ENCODE measurements around the gene PPP1R15A.
"Not testable (repeated sequence)": the region's sequence is repeated elsewhere in the genome, so short reads cannot be mapped to it uniquely, and the experiment has no call there.

The PPP1R15A gene

GRCh38 chr19:48871471-48872181 lies 595 bp upstream of the PPP1R15A start:
- WGBS (ENCODE audit: insufficient coverage, insufficient read length): no CpG with 5 or more reads among the region's 31 CpGs
- H3K9me3 ChIP-seq (ENCODE audit: control insufficient read depth, insufficient read depth, low read length); H3K27ac ChIP-seq (ENCODE audit: low read length): not testable (repeated sequence)

GRCh38 chr19:48872884-48873475 lies 759 bp downstream of the PPP1R15A start:
- Histone ChIP-seq H3K4me1 (ENCODE audit: control insufficient read depth, insufficient read depth, low read length) (peaks cover 2% of the 10 kb centered on the region; the same call in 1 of the 2 replicates), H3K4me3 (ENCODE audit: low read length) (peak overlapping the region; percentile 82; the same call in 1 of the 2 replicates), H3K27me3 (ENCODE audit: control insufficient read depth, insufficient read depth, low read length) (no peaks in the 10 kb centered on the region), H3K9me3 (ENCODE audit: control insufficient read depth, insufficient read depth, low read length) (no peaks in the 10 kb centered on the region), H3K36me3 (ENCODE audit: control insufficient read depth, insufficient read depth, low read length) (peaks cover 17% of the 10 kb centered on the region), H3K27ac (ENCODE audit: low read length) (no peak overlapping the region)
- no peak for DNase-seq (ENCODE audit: low read depth, low spot score)
- WGBS (ENCODE audit: insufficient coverage, insufficient read length): no CpG with 5 or more reads among the region's 14 CpGs

More at GRCh38 chr19:48871471-48872181, 595 bp upstream of the PPP1R15A start:
- H3K4me3 ChIP-seq (ENCODE audit: low read length); H3K27me3 ChIP-seq (ENCODE audit: control insufficient read depth, insufficient read depth, low read length); H3K4me1 ChIP-seq (ENCODE audit: control insufficient read depth, insufficient read depth, low read length); DNase-seq (ENCODE audit: low read depth, low spot score): not testable (repeated sequence)
- H3K36me3 ChIP-seq (ENCODE audit: control insufficient read depth, insufficient read depth, low read length): peaks cover 17% of the 10 kb centered on the region

DNA sequence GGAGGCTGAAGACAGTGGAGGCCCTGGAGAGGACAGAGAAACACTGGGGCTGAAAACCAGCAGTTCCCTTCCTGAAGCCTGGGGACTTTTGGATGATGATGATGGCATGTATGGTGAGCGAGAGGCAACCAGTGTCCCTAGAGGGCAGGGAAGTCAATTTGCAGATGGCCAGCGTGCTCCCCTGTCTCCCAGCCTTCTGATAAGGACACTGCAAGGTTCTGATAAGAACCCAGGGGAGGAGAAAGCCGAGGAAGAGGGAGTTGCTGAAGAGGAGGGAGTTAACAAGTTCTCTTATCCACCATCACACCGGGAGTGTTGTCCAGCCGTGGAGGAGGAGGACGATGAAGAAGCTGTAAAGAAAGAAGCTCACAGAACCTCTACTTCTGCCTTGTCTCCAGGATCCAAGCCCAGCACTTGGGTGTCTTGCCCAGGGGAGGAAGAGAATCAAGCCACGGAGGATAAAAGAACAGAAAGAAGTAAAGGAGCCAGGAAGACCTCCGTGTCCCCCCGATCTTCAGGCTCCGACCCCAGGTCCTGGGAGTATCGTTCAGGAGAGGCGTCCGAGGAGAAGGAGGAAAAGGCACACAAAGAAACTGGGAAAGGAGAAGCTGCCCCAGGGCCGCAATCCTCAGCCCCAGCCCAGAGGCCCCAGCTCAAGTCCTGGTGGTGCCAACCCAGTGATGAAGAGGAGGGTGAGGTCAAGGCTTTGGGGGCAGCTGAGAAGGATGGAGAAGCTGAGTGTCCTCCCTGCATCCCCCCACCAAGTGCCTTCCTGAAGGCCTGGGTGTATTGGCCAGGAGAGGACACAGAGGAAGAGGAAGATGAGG lies 1.5 kb downstream of the PPP1R15A start:
- Histone ChIP-seq H3K27me3 (ENCODE audit: control insufficient read depth, insufficient read depth, low read length) (no peaks in the 10 kb centered on the region), H3K9me3 (ENCODE audit: control insufficient read depth, insufficient read depth, low read length) (no peaks in the 10 kb centered on the region), H3K36me3 (ENCODE audit: control insufficient read depth, insufficient read depth, low read length) (peaks cover 17% of the 10 kb centered on the region), H3K4me3 (ENCODE audit: low read length) (no peak overlapping the region; the same call in 1 of the 2 replicates), H3K4me1 (ENCODE audit: control insufficient read depth, insufficient read depth, low read length) (peaks cover 2% of the 10 kb centered on the region; the same call in 1 of the 2 replicates), H3K27ac (ENCODE audit: low read length) (no peak overlapping the region)
- no CpG with 5 or more reads among the region's 14 CpGs for WGBS (ENCODE audit: insufficient coverage, insufficient read length)
- DNase-seq (ENCODE audit: low read depth, low spot score): no peak

DNA sequence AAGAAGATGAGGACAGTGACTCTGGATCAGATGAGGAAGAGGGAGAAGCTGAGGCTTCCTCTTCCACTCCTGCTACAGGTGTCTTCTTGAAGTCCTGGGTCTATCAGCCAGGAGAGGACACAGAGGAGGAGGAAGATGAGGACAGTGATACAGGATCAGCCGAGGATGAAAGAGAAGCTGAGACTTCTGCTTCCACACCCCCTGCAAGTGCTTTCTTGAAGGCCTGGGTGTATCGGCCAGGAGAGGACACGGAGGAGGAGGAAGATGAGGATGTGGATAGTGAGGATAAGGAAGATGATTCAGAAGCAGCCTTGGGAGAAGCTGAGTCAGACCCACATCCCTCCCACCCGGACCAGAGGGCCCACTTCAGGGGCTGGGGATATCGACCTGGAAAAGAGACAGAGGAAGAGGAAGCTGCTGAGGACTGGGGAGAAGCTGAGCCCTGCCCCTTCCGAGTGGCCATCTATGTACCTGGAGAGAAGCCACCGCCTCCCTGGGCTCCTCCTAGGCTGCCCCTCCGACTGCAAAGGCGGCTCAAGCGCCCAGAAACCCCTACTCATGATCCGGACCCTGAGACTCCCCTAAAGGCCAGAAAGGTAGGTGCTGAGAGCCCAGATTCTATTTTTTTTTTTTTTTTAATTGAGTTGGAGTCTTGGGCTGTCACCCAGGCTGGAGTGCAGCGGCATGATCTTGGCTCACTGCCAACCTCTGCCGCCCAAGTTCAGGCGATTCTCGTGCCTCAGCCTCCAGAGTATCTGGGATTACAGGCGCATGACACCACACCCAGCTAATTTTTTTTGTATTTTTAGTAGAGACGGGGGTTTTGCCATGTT lies 2.3 kb downstream of the PPP1R15A start:
- Histone ChIP-seq H3K27me3 (ENCODE audit: control insufficient read depth, insufficient read depth, low read length) (no peaks in the 10 kb centered on the region), H3K27ac (ENCODE audit: low read length) (no peak overlapping the region), H3K4me3 (ENCODE audit: low read length) (no peak overlapping the region), H3K36me3 (ENCODE audit: control insufficient read depth, insufficient read depth, low read length) (peaks cover 17% of the 10 kb centered on the region), H3K9me3 (ENCODE audit: control insufficient read depth, insufficient read depth, low read length) (no peaks in the 10 kb centered on the region), H3K4me1 (ENCODE audit: control insufficient read depth, insufficient read depth, low read length) (peaks cover 2% of the 10 kb centered on the region; the same call in 1 of the 2 replicates)
- DNase-seq (ENCODE audit: low read depth, low spot score): no peak
- no CpG with 5 or more reads among the region's 17 CpGs for WGBS (ENCODE audit: insufficient coverage, insufficient read length)

- H3K27ac ChIP-seq (ENCODE audit: low read length); H3K4me1 ChIP-seq (ENCODE audit: control insufficient read depth, insufficient read depth, low read length); H3K9me3 ChIP-seq (ENCODE audit: control insufficient read depth, insufficient read depth, low read length); DNase-seq (ENCODE audit: low read depth, low spot score); H3K27me3 ChIP-seq (ENCODE audit: control insufficient read depth, insufficient read depth, low read length); H3K4me3 ChIP-seq (ENCODE audit: low read length): not testable (repeated sequence)
- peaks cover 17% of the 10 kb centered on the region for H3K36me3 ChIP-seq (ENCODE audit: control insufficient read depth, insufficient read depth, low read length)
- no CpG with 5 or more reads among the region's 30 CpGs for WGBS (ENCODE audit: insufficient coverage, insufficient read length)
These were observed 4.1 kb downstream of the PPP1R15A start for GRCh38 chr19:48876043-48876981.

DNA sequence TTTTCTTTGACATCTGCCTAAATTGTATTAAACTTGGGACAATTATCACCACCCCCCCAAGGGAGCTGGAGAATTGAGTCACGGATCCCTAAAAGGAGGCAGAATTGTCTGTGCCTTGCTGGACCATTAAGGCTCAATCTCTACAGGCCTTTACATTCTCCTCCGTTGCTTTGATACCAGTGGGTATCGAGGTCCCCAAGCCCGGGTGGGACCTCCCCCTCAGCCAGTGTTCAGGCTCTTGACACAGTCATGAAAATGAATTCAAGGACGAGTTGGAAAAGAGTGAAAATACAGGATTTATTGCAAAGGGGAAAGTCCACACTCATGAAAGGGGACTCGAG lies 5.6 kb downstream of the PPP1R15A start:
- no peak overlapping the region for H3K4me3 ChIP-seq (ENCODE audit: low read length)
- peaks cover 2% of the 10 kb centered on the region; the same call in 1 of the 2 replicates for H3K4me1 ChIP-seq (ENCODE audit: control insufficient read depth, insufficient read depth, low read length)
- H3K9me3 ChIP-seq (ENCODE audit: control insufficient read depth, insufficient read depth, low read length): no peaks in the 10 kb centered on the region
- no peaks in the 10 kb centered on the region for H3K27me3 ChIP-seq (ENCODE audit: control insufficient read depth, insufficient read depth, low read length)
- H3K27ac ChIP-seq (ENCODE audit: low read length): no peak overlapping the region
- WGBS (ENCODE audit: insufficient coverage, insufficient read length): no CpG with 5 or more reads among the region's 6 CpGs
- no peak for DNase-seq (ENCODE audit: low read depth, low spot score)
- peaks cover 17% of the 10 kb centered on the region for H3K36me3 ChIP-seq (ENCODE audit: control insufficient read depth, insufficient read depth, low read length)

- Histone ChIP-seq H3K9me3 (ENCODE audit: control insufficient read depth, insufficient read depth, low read length) (no peaks in the 10 kb centered on the region), H3K27ac (ENCODE audit: low read length) (no peak overlapping the region), H3K36me3 (ENCODE audit: control insufficient read depth, insufficient read depth, low read length) (peaks cover 17% of the 10 kb centered on the region), H3K4me3 (ENCODE audit: low read length) (no peak overlapping the region), H3K4me1 (ENCODE audit: control insufficient read depth, insufficient read depth, low read length) (no peaks in the 10 kb centered on the region), H3K27me3 (ENCODE audit: control insufficient read depth, insufficient read depth, low read length) (no peaks in the 10 kb centered on the region)
- WGBS (ENCODE audit: insufficient coverage, insufficient read length): no CpG with 5 or more reads among the region's 11 CpGs
- no peak for DNase-seq (ENCODE audit: low read depth, low spot score)
These were observed 6.2 kb downstream of the PPP1R15A start for GRCh38 chr19:48878196-48879024.

- peaks cover 10% of the 10 kb centered on the region for H3K36me3 ChIP-seq (ENCODE audit: control insufficient read depth, insufficient read depth, low read length)
- H3K9me3 ChIP-seq (ENCODE audit: control insufficient read depth, insufficient read depth, low read length): no peaks in the 10 kb centered on the region
- no CpG with 5 or more reads among the region's 13 CpGs for WGBS (ENCODE audit: insufficient coverage, insufficient read length)
- H3K27ac ChIP-seq (ENCODE audit: low read length): no peak overlapping the region
- H3K4me3 ChIP-seq (ENCODE audit: low read length): no peak overlapping the region
- H3K27me3 ChIP-seq (ENCODE audit: control insufficient read depth, insufficient read depth, low read length): no peaks in the 10 kb centered on the region
- DNase-seq (ENCODE audit: low read depth, low spot score): no peak
- H3K4me1 ChIP-seq (ENCODE audit: control insufficient read depth, insufficient read depth, low read length): no peaks in the 10 kb centered on the region
These were observed 6.9 kb downstream of the PPP1R15A start for GRCh38 chr19:48879025-48879637.
